Upper lobe of right lung (tissue), 1 donor: ENCODE results near the gene CYP24A1. TPM values are rescaled to one million over a fixed set of nuclear protein-coding genes. Genes with fewer than 3 reads are reported as not detected.

Experiments used
- ATAC-seq: fragments of 200-7000 bp; cut with Tn5 transposase; one replicate; pipeline ENCODE4 v1.9.1; 2020; ENCODE audit warnings: mild to moderate bottlenecking, moderate library complexity
- DNase-seq: peaks from one replicate; pipeline ENCODE4 v3.0.0-alpha.2; 2020
- H3K27ac ChIP-seq: fragments of 200-600 bp; one replicate; pipeline ENCODE4 v1.8.0; 2022
- H3K27me3 ChIP-seq: fragments of 200-600 bp; one replicate; pipeline ENCODE4 v1.8.0; 2022; ENCODE audit warnings: mild to moderate bottlenecking
- H3K36me3 ChIP-seq: fragments of 200-600 bp; one replicate; pipeline ENCODE4 v1.8.0; 2022
- H3K4me1 ChIP-seq: fragments of 200-600 bp; one replicate; pipeline ENCODE4 v1.8.0; 2022
- H3K4me3 ChIP-seq: fragments of 200-600 bp; one replicate; pipeline ENCODE4 v1.8.0; 2022; ENCODE audit warnings: mild to moderate bottlenecking
- H3K9me3 ChIP-seq: fragments of 200-600 bp; one replicate; pipeline ENCODE4 v1.8.0; 2022
- CTCF ChIP-seq: fragments of 200-600 bp; IDR thresholded peaks from one replicate; pipeline ENCODE4 v1.8.0; 2022; ENCODE audit warnings: antibody characterized with exemption
- intact Hi-C: fragments of 100-400 bp; cut with DNase I; formaldehyde crosslinking; loops from one replicate; pipeline ENCODE4 v1.11.0; 2022
- long read RNA-seq: library from polyadenylated mRNA; unstranded; transcript quantifications from one replicate; pipeline ENCODE4 v2.0.0, GENCODE V29; 2021
- total RNA-seq: library from RNA; stranded (reverse); fragmentation: NEBNext Ultra II Directional; extraction: Animal tissue kit (Norgen Biotek cat#: 25700); gene quantifications from one replicate; pipeline ENCODE4 v1.2.1, GENCODE V29; 2021
- donor health status: DM: no; HTN: yes; CAD: no; lungs with severe emphysema.

The CYP24A1 gene
- total RNA-seq: 0.17 TPM
- long read RNA-seq: 0 reads

- Histone ChIP-seq H3K27me3 (peaks cover 85% of the 10 kb centered on the region), H3K9me3 (no peaks in the 10 kb centered on the region), H3K27ac (no peak within 1 kb of the TSS), H3K36me3 (no peaks in the 10 kb centered on the region), H3K4me3 (no peak within 1 kb of the TSS), H3K4me1 (peaks cover 20% of the 10 kb centered on the region)
- intact Hi-C loops: no loop called here
- DNase-seq (peak; percentile 70), ATAC-seq (peak; percentile 70)
- no peak for TF ChIP-seq CTCF
Measured at GRCh38 chr20:54173653-54174456, at the start of gene CYP24A1. Gene CYP24A1, minus strand, starts transcription at chr20:54173986. Its CDS starts 407 bp downstream, at chr20:54173579.

GRCh38 chr20:54223285-54223684 lies 49.5 kb upstream of the CYP24A1 start:
- peaks cover 15% of the 10 kb centered on the region for H3K36me3 ChIP-seq
- H3K4me3 ChIP-seq: no peak overlapping the region
- ATAC-seq (no peak), DNase-seq (no peak)
- H3K4me1 ChIP-seq: no peaks in the 10 kb centered on the region
- no peak overlapping the region for H3K27ac ChIP-seq
- H3K9me3 ChIP-seq: no peaks in the 10 kb centered on the region
- no peaks in the 10 kb centered on the region for H3K27me3 ChIP-seq
- intact Hi-C loops: loop anchor here (5.0 kb wide), 1 partner anchor 424 kb away; no protein-coding TSS in a partner anchor
- TF ChIP-seq CTCF: no peak

GRCh38 chr20:54221996-54222890 lies 48.5 kb upstream of the CYP24A1 start:
- peaks cover 18% of the 10 kb centered on the region for H3K36me3 ChIP-seq
- H3K27me3 ChIP-seq: no peaks in the 10 kb centered on the region
- no peak for DNase-seq
- H3K9me3 ChIP-seq: no peaks in the 10 kb centered on the region
- no peaks in the 10 kb centered on the region for H3K4me1 ChIP-seq
- intact Hi-C loops: loop anchor here (5.0 kb wide), 1 partner anchor 425 kb away; no protein-coding TSS in a partner anchor
- H3K27ac ChIP-seq: no peak overlapping the region
- H3K4me3 ChIP-seq: no peak overlapping the region
- ATAC-seq: peak; percentile 41
- no peak for TF ChIP-seq CTCF

- H3K4me1 ChIP-seq: no peaks in the 10 kb centered on the region
- H3K27me3 ChIP-seq: no peaks in the 10 kb centered on the region
- no peaks in the 10 kb centered on the region for H3K9me3 ChIP-seq
- H3K36me3 ChIP-seq: peaks cover 19% of the 10 kb centered on the region
- DNase-seq (no peak), ATAC-seq (peak; percentile 68)
- H3K27ac ChIP-seq: no peak overlapping the region
- TF ChIP-seq CTCF: no peak
- no peak overlapping the region for H3K4me3 ChIP-seq
- intact Hi-C loops: loop anchor here (5.0 kb wide), 1 partner anchor 426 kb away; no protein-coding TSS in a partner anchor
Measured at GRCh38 chr20:54221353-54221752, 47.6 kb upstream of the CYP24A1 start.

GRCh38 chr20:54220722-54221121 lies 46.9 kb upstream of the CYP24A1 start:
- H3K27ac ChIP-seq: no peak overlapping the region
- peaks cover 25% of the 10 kb centered on the region for H3K36me3 ChIP-seq
- H3K27me3 ChIP-seq: no peaks in the 10 kb centered on the region
- DNase-seq (no peak), ATAC-seq (no peak)
- H3K4me1 ChIP-seq: no peaks in the 10 kb centered on the region
- no peaks in the 10 kb centered on the region for H3K9me3 ChIP-seq
- H3K4me3 ChIP-seq: no peak overlapping the region
- no peak for TF ChIP-seq CTCF
- intact Hi-C loops: loop anchor here (5.0 kb wide), 1 partner anchor 427 kb away; no protein-coding TSS in a partner anchor
